ENCODE measurements around the gene PNLDC1.

GRCh38 chr6:159788753-159789376, 11.2 kb upstream of the PNLDC1 start:
- TF ChIP-seq POLR2AphosphoS5 (IDR thresholded peaks at IDR 0.05; ENCODE audit: low read depth, low read length) (no peak), POLR2A (IDR thresholded peaks at IDR 0.05; ENCODE audit: low read depth, low read length) (no peak), TAF1 (IDR thresholded peaks at IDR 0.05; ENCODE audit: borderline replicate concordance, low read depth, low read length) (peak; percentile 21; the same call in 1 of the 2 replicates)
